Subcutaneous adipose tissue (tissue), 4 donors: ENCODE results near the gene TMED7. TPM values are rescaled to one million over a fixed set of nuclear protein-coding genes. Genes with fewer than 3 reads are reported as not detected.

ENCODE experiments used
- CTCF ChIP-seq: fragments of 450-650 bp; IDR thresholded peaks from one replicate; pipeline ENCODE4 v1.5.1; 2016; ENCODE audit warnings: low read depth, mild to moderate bottlenecking, control low read depth, antibody characterized with exemption, moderate library complexity
- total RNA-seq, 4 donors: library from RNA; depleted of rRNA; stranded (reverse); fragments of >200 nt; gene quantifications; one replicate each; pipeline ENCODE4 v1.1.0, GENCODE V29; 2016

TMED7 gene
- total RNA-seq, 4 donors from 2014 or later, result 75.1 to 141 (median 77.4) TPM

DNA sequence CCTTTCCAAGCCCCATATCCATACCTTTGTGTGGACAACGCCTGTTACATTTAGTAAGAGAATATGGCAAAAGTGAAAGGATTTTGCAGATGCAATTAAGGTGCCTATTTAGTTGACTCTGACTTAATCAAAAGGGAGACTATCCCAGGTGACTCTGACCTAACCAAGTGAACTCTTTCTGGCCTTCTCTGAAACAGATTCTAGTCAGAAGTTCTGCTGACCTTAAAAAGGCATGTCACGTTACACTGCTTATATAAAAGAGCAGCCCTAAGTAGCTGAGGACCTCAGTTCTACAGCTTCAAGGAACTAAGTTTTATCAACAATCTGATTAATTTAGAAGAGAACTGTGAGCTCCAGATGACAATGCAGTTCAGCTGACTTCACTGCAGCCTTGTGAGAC is 17.9 kb downstream of the TMED7 start:
- TF ChIP-seq CTCF, result no peak

- TF ChIP-seq CTCF, result no peak
Observed at GRCh38 chr5:115605436-115605835, 20.4 kb downstream of the TMED7 start.

DNA sequence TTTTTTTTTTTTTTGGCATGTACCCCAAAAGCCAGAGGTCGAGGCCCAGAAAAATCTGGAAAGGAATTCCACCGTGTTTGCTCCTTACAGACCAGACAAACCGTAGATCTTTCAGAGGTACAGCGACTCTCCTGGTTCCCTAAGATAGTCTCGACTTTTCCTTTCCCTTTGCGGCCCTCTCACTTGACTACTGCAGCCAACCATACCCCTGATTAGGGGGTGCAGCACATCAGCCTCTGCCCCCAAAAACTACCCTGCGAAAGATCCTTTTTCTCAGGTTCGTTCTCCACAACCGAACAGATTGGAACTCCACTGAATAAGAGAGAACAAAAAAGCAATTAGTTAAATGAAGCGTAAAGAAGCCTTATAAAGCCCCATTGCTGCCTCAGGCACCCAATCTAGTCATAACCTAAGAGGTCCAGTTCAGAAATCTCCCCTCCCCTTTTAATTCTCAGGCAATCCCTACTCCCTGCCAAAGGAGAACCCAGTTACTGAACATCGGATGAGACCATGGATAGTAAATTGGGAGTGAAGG is 23.2 kb downstream of the TMED7 start:
- TF ChIP-seq CTCF, result no peak

- no peak for TF ChIP-seq CTCF
Observed at GRCh38 chr5:115601701-115602590, 23.9 kb downstream of the TMED7 start, which contains the start of gene TICAM2. TSS of gene TICAM2 (minus strand) at chr5:115602479. CDS start at chr5:115581256, 21,223 bp downstream.

DNA sequence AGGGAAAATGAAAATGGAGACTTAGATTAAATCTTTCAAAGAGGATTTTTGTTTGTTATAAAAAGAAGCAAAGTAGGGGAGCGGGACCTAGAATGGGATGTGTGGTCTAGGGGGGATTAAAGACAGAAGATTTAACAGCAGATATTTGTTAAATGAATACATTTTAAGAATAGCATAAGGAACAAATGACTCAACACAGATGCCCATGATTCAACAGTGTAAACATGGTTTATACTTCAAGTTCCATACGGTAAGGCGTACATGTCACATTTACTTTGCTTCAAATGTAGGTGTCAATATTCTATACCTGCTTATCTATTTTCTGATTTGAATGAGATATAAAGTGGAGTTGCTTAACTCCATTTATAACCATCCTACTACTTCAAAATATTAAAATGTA is 25.1 kb downstream of the TMED7 start:
- TF ChIP-seq CTCF, result no peak

DNA sequence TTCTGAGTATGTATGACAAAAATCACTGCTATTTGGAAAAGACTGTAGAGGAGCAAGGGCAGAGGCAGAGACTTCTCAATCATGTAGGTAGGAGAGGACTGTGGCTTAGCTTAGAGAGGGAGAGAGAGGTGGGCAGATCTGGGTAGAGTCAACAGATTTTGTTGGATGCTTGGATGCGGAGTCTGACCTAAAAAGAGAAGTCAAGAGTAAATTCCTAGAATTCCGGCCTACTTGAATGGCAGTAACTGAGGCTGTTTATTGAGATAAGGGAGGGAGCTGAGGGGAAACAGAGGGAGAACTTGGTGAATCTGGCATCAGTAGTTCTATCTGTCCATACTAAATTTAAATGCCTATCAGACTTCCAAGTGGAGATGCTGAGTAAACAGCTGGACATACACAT is 25.9 kb downstream of the TMED7 start:
- TF ChIP-seq CTCF, result no peak

GRCh38 chr5:115599502-115599901 is 26.3 kb downstream of the TMED7 start:
- TF ChIP-seq CTCF, result no peak
